HepG2 (cell line): Measurements from ENCODE around the gene WDR47.

Experiments used
- ATF7 ChIP-seq, 2 experiments: fragments of 450-650 bp in 1 of 2; sonication (generic) in 1 of 2; formaldehyde crosslinking in 1 of 2; IDR thresholded peaks; 2 replicates each; pipeline versions ENCODE4 v1.4.0 to v1.6.1; 2016 to 2020; ENCODE audit warnings: antibody characterized with exemption in 1 of 2, mild to moderate bottlenecking in 1 of 2, missing genetic modification reagents in 1 of 2
- CTCF ChIP-seq: sonication (generic); formaldehyde crosslinking; IDR thresholded peaks from 2 replicates; pipeline ENCODE4 v1.5.0; 2020; ENCODE audit warnings: mild to moderate bottlenecking, missing genetic modification reagents, moderate library complexity
- FOXP1 ChIP-seq, 2 experiments: fragments of 450-650 bp in 1 of 2; IDR thresholded peaks; 2 replicates each; pipeline ENCODE4 v1.6.1; 2017 to 2018; ENCODE audit warnings: antibody characterized with exemption in 1 of 2
- SP1 ChIP-seq, 2 experiments: fragments of 450-650 bp in 1 of 2; sonication (generic) in 1 of 2; formaldehyde crosslinking in 1 of 2; IDR thresholded peaks; 2 replicates each; pipeline versions ENCODE4 v1.4.0 to v1.6.1; 2016 to 2020; ENCODE audit warnings: missing genetic modification reagents in 1 of 2
- YY1 ChIP-seq: IDR thresholded peaks from 2 replicates; pipeline ENCODE4 v1.6.1; 2011; ENCODE audit warnings: low read length, low read depth, moderate library complexity, mild to moderate bottlenecking; ENCODE audit not compliant: insufficient read depth, insufficient replicate concordance
- ZNF317 ChIP-seq: sonication (generic); formaldehyde crosslinking; IDR thresholded peaks from 2 replicates; pipeline ENCODE4 v1.5.0; 2020; ENCODE audit warnings: mild to moderate bottlenecking, missing genetic modification reagents

GRCh38 chr1:109040989-109041620 is 797 bp downstream of the WDR47 start:
- TF ChIP-seq ATF7 (IDR thresholded peaks at IDR 0.05) (no peak), ATF7 (CRISPR knock-in tag; IDR thresholded peaks at IDR 0.05) (no peak), FOXP1 (IDR thresholded peaks at IDR 0.05) (no peak), FOXP1 (CRISPR knock-in tag; IDR thresholded peaks at IDR 0.05) (no peak), YY1 (no peak), SP1 (IDR thresholded peaks at IDR 0.05) (no peak), SP1 (CRISPR knock-in tag; IDR thresholded peaks at IDR 0.05) (no peak), CTCF (CRISPR knock-in tag) (peak; percentile 21; the same call in 1 of the 2 replicates), ZNF317 (no peak)
